Cortex of kidney (tissue), 1 donor: Measurements from ENCODE around the gene XRCC2.

Experiments
- DNase-seq: peaks from one replicate; lab custom pipeline; 2025; lab: John Stamatoyannopoulos, UW

XRCC2 gene

DNA sequence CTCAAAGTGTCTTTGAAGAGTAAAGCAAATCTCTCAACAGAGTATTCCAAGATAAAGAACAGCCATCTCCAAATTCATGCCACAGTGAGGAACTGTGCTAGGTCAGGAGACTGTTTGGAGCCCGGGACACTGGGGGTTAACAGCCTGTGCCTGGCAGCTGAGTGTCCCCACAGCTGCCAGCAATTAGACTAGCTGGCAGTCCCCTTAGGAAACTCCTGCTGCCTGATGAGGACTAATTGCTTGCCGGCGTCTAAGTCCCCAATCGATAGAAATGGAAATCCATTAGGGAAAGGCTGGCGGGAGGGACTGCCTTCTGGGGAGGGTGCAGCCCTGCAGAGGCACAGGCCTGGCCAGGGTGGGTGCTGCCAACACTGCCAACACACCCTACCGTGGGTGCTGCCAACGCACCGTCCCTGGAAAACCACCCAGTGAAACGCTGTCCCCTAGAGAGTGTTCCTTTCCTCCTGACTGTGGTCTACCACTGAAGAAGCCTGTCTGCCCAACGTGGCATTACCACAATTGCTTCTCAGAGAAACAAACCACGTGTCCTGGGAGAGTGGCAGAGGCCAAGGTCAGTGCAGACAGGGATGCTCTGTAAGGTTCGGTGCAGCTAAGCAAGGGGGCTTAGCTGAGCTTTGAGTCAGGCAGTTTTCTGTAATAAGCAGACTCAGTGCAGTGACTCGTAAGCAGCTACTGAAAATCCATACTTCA lies 60.8 kb downstream of the XRCC2 start:
- DNase-seq: no peak

GRCh38 chr7:152608656-152609055 lies 67.3 kb downstream of the XRCC2 start:
- DNase-seq: no peak

GRCh38 chr7:152608208-152608607 lies 67.7 kb downstream of the XRCC2 start:
- DNase-seq: no peak

DNA sequence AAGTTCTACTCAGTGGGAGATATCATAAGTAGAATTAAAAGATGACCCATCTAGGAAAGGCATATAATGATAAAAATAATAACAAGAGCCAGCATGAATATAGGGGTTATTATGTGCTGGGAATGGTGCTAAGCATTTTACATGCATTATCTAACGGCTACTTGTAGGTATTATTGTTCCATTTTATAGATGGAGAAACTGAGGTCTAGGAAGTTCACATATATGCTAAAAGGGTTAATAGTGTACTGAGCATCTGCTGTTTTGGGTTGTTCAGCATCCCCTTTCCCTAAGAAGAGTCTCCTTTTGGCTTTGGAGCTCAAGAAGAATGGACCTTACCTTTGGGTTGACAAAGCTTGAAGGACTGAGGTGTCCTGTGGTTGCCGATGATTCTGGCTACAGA lies 68.9 kb downstream of the XRCC2 start:
- DNase-seq: no peak

DNA sequence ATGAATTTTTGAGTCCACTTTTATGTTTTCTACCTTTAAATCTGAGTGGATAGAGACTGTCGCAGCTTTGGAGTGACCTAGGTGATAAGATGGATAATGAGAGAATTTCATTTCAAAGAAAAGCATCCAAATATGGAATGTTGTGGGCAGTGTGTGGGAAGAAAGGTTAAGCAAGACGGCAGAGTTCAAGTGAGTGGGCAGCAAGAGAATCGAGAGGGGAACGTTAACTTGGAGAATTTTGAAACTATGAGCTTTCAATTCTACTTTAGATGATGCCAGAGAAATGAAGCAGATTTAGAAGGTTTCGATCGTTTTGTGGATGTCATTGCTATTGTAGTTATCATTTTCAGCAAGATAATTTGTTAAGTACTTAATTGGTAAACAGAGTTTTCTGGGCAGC lies 73.0 kb downstream of the XRCC2 start:
- DNase-seq: no peak

GRCh38 chr7:152601305-152601798 lies 74.6 kb downstream of the XRCC2 start:
- no peak for DNase-seq

DNA sequence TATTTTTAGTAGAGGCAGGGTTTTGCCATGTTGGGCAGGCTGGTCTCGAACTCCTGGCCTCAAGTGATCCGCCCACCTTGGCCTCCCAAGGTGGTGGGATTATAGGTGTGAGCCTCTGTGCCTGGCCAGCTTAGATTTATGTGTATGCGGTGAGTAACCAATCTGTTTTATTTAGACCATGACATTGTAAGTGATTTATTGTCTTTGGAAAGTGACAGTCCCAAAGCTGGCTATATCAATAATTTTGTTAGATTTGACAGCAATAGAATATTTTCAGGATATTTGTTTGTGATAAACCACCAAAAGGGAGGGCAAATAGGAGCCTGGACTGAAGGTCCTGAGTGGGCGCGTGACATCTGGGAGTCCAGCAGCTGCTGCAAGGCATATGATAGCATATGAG lies 75.7 kb downstream of the XRCC2 start:
- no peak for DNase-seq

DNA sequence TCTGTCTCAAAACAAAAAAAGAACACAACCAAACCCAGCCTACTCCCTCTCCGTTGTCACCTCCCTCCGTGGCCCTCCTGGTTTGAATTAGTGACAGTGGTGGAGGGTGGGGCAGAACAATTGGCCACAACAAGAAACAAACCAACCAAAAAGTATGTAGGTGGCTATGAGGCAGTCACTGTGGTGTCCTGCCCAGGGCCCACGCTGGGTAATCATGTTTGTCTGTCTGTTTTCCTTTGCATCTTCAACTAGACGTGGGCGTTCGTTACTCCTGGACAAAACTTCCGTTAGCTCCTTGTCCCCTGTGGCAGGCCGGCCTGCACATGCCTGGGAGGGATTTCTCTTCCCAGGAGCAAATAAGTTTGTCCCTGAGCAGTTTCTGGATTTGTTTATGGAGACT lies 78.4 kb downstream of the XRCC2 start:
- no peak for DNase-seq

- DNase-seq: no peak
Observed at GRCh38 chr7:152596824-152597223, 79.1 kb downstream of the XRCC2 start.
